Kasumi-1 (cell line): ENCODE results near the gene BACE1.
"Not testable (repeated sequence)": the region's sequence is repeated elsewhere in the genome, so short reads cannot be mapped to it uniquely, and the experiment has no call there.

ENCODE experiments used
- DNase-seq, 2 experiments: peaks; one replicate each; lab custom pipeline; 2025; lab: John Stamatoyannopoulos, UW

BACE1 gene

GRCh38 chr11:117316197-117316961, at the start of gene BACE1:
BACE1 (minus strand) TSS chr11:117316256; CDS start chr11:117315795, 461 bp downstream.
- peak; percentile 50 to 59 for DNase-seq

- DNase-seq: no peak
These were observed 45.4 kb upstream of the BACE1 start for GRCh38 chr11:117361432-117361831.

GRCh38 chr11:117356126-117356890, 40.3 kb upstream of the BACE1 start:
- DNase-seq: no peak

GRCh38 chr11:117354550-117354949, 38.5 kb upstream of the BACE1 start:
- no peak for DNase-seq

- no peak for DNase-seq
These were observed 29.0 kb upstream of the BACE1 start for GRCh38 chr11:117345039-117345438.

GRCh38 chr11:117337076-117337475, 21.0 kb upstream of the BACE1 start:
- DNase-seq: no peak

- DNase-seq: no peak
These were observed 19.3 kb upstream of the BACE1 start for GRCh38 chr11:117335399-117335798.

GRCh38 chr11:117334896-117335295, 18.8 kb upstream of the BACE1 start:
- no peak for DNase-seq

- DNase-seq: no peak
These were observed 17.9 kb upstream of the BACE1 start for GRCh38 chr11:117333917-117334316.

GRCh38 chr11:117332843-117333242, 16.8 kb upstream of the BACE1 start:
- DNase-seq: no peak

GRCh38 chr11:117328375-117329010, 12.4 kb upstream of the BACE1 start:
- peak; percentile 23 to 40 for DNase-seq

- DNase-seq: peak; percentile 95 to 97
These were observed 11.7 kb upstream of the BACE1 start, which contains the start of gene CEP164 for GRCh38 chr11:117327567-117328374. CEP164 (plus strand) TSS chr11:117327854; CDS start chr11:117338587, 10,733 bp downstream.

- not testable (repeated sequence) for DNase-seq
These were observed 11.2 kb upstream of the BACE1 start for GRCh38 chr11:117327255-117327566.

GRCh38 chr11:117319214-117319840, 3.3 kb upstream of the BACE1 start:
- no peak for DNase-seq

- DNase-seq: no peak
These were observed 2.7 kb upstream of the BACE1 start for GRCh38 chr11:117318738-117319137.

GRCh38 chr11:117315285-117316196, 515 bp downstream of the BACE1 start:
- no peak for DNase-seq

- DNase-seq: no peak
These were observed 1.2 kb downstream of the BACE1 start for GRCh38 chr11:117314840-117315239.

GRCh38 chr11:117313828-117314768, 2.0 kb downstream of the BACE1 start:
- no peak for DNase-seq

- peak; percentile 49 to 65 for DNase-seq
These were observed 3.0 kb downstream of the BACE1 start for GRCh38 chr11:117313091-117313490.
